NAMALWA (cell line): ENCODE data around the gene TFPI.

Source experiments
- DNase-seq: peaks from one replicate; pipeline ENCODE4 v3.0.0-alpha.2; 2015; ENCODE audit warnings: low spot score

TFPI gene

GRCh38 chr2:187466129-187466792 lies 88.0 kb downstream of the TFPI start:
- DNase-seq: no peak

- no peak for DNase-seq
Measured at GRCh38 chr2:187462839-187463238, 91.4 kb downstream of the TFPI start.

- no peak for DNase-seq
Measured at GRCh38 chr2:187461294-187462261, 92.7 kb downstream of the TFPI start.

- no peak for DNase-seq
Measured at GRCh38 chr2:187459256-187459655, 95.0 kb downstream of the TFPI start.

- DNase-seq: peak; percentile 73
Measured at GRCh38 chr2:187453078-187453641, 101.1 kb downstream of the TFPI start.

GRCh38 chr2:187451510-187451909 lies 102.7 kb downstream of the TFPI start:
- no peak for DNase-seq

- DNase-seq: peak; percentile 34
Measured at GRCh38 chr2:187447336-187447735, 106.9 kb downstream of the TFPI start.

- DNase-seq: peak; percentile 17
Measured at GRCh38 chr2:187446711-187447110, 107.5 kb downstream of the TFPI start.

- no peak for DNase-seq
Measured at GRCh38 chr2:187445051-187445450, 109.2 kb downstream of the TFPI start.

- DNase-seq: no peak
Measured at GRCh38 chr2:187442778-187443177, 111.5 kb downstream of the TFPI start.

GRCh38 chr2:187442378-187442777 lies 111.9 kb downstream of the TFPI start:
- peak; percentile 17 for DNase-seq

GRCh38 chr2:187440101-187440675 lies 114.0 kb downstream of the TFPI start:
- no peak for DNase-seq

GRCh38 chr2:187438455-187438854 lies 115.8 kb downstream of the TFPI start:
- DNase-seq: no peak

- no peak for DNase-seq
Measured at GRCh38 chr2:187435756-187436155, 118.5 kb downstream of the TFPI start.

- DNase-seq: no peak
Measured at GRCh38 chr2:187435078-187435477, 119.2 kb downstream of the TFPI start.

GRCh38 chr2:187434342-187434785 lies 119.9 kb downstream of the TFPI start:
- DNase-seq: no peak

GRCh38 chr2:187431911-187432310 lies 122.3 kb downstream of the TFPI start:
- no peak for DNase-seq

- DNase-seq: no peak
Measured at GRCh38 chr2:187429989-187430388, 124.2 kb downstream of the TFPI start.

GRCh38 chr2:187424146-187424545 lies 130.1 kb downstream of the TFPI start:
- DNase-seq: no peak

GRCh38 chr2:187422282-187422681 lies 132.0 kb downstream of the TFPI start:
- no peak for DNase-seq

GRCh38 chr2:187421519-187421918 lies 132.7 kb downstream of the TFPI start:
- DNase-seq: no peak

- DNase-seq: no peak
Measured at GRCh38 chr2:187419808-187420207, 134.4 kb downstream of the TFPI start.
